ENCODE measurements around the gene FAM20C.

GRCh38 chr7:220151-220841 lies 27.9 kb downstream of the FAM20C start:
- TF ChIP-seq CTCF (IDR thresholded peaks at IDR 0.05) (no peak), POLR2A (IDR thresholded peaks at IDR 0.05) (no peak)
